GM21576 (cell line): Measurements from ENCODE around the gene TMEM120A.
A peak's percentile ranks its signal among the peaks of the same experiment; 100 is the strongest.

Experiments
- ATAC-seq: cut with Tn5 transposase; IDR thresholded peaks from one replicate; pipeline ENCODE4 v1.9.1; 2021; ENCODE audit warnings: mild to moderate bottlenecking, moderate library complexity; ENCODE audit not compliant: unreplicated experiment

TMEM120A gene

GRCh38 chr7:75995996-75996395, 1.6 kb upstream of the TMEM120A start:
- no peak for ATAC-seq

- ATAC-seq = no peak
These were observed 667 bp upstream of the TMEM120A start for GRCh38 chr7:75995052-75995471.

- ATAC-seq = peak; percentile 8
These were observed 557 bp downstream of the TMEM120A start for GRCh38 chr7:75993689-75994387.

GRCh38 chr7:75992083-75992755, 2.2 kb downstream of the TMEM120A start:
- ATAC-seq = no peak

- no peak for ATAC-seq
These were observed 2.8 kb downstream of the TMEM120A start for GRCh38 chr7:75991531-75992082.

- no peak for ATAC-seq
These were observed 4.7 kb downstream of the TMEM120A start for GRCh38 chr7:75989500-75990388.

GRCh38 chr7:75988568-75989499, 5.6 kb downstream of the TMEM120A start:
- ATAC-seq = no peak

- ATAC-seq = no peak
These were observed 6.4 kb downstream of the TMEM120A start for GRCh38 chr7:75987805-75988567.

GRCh38 chr7:75987026-75987804, 7.2 kb downstream of the TMEM120A start:
- ATAC-seq = no peak

- ATAC-seq = no peak
These were observed 8.1 kb downstream of the TMEM120A start for GRCh38 chr7:75986147-75986781.

- ATAC-seq = no peak
These were observed 8.8 kb downstream of the TMEM120A start for GRCh38 chr7:75985518-75986146.

- no peak for ATAC-seq
These were observed 9.3 kb downstream of the TMEM120A start for GRCh38 chr7:75985009-75985517.

- no peak for ATAC-seq
These were observed 10.0 kb downstream of the TMEM120A start for GRCh38 chr7:75984130-75985008.

- no peak for ATAC-seq
These were observed 10.8 kb downstream of the TMEM120A start for GRCh38 chr7:75983471-75984129.

GRCh38 chr7:75982306-75983064, 11.9 kb downstream of the TMEM120A start:
- no peak for ATAC-seq
